H1 (cell line): Measurements from ENCODE around the gene ATOH8. TPM values are rescaled to one million over a fixed set of nuclear protein-coding genes. Genes with fewer than 3 reads are reported as not detected.

Experiments
- CTCF ChIA-PET: fragments of 300-600 bp; sonication (Branson Sonifier 250); formaldehyde crosslinking; loops from one replicate; lab custom pipeline; 2021; ENCODE audit not compliant: partially characterized antibody; lab: Charles Lee
- POLR2A ChIA-PET: fragments of 300-600 bp; sonication (Branson Sonifier 250); formaldehyde crosslinking; loops from one replicate; lab custom pipeline; 2021; ENCODE audit warnings: inconsistent platforms; ENCODE audit not compliant: partially characterized antibody; lab: Charles Lee
- DNase-seq, 2 experiments: peaks; one replicate each; pipeline versions ENCODE4 v3.0.0 to v3.0.0-alpha.2; 2010 to 2022; ENCODE audit warnings: low spot score in 2 of 2, low read depth in 1 of 2, mixed read lengths in 1 of 2
- FAIRE-seq: peaks from 2 replicates; lab custom pipeline; 2011; peaks lifted over from hg19 to GRCh38; lab: Jason Lieb, UNC
- H2AFZ ChIP-seq: 2 replicates; pipeline ENCODE4 v1.8.1; 2012; ENCODE audit warnings: low read length, inconsistent platforms
- H2AK5ac ChIP-seq: 2 replicates; pipeline ENCODE4 v1.6.1; 2013; ENCODE audit warnings: low read depth, low read length
- H2BK120ac ChIP-seq: replicated peaks from 2 replicates; pipeline ENCODE3; 2013; ENCODE audit warnings: low read depth, low read length, inconsistent platforms
- H2BK12ac ChIP-seq: 2 replicates; pipeline ENCODE4 v1.6.1; 2013; ENCODE audit warnings: low read depth, low read length
- H2BK15ac ChIP-seq: 2 replicates; pipeline ENCODE4 v1.6.1; 2013; ENCODE audit warnings: low read length
- H2BK20ac ChIP-seq: 2 replicates; pipeline ENCODE4 v1.6.1; 2013; ENCODE audit warnings: low read length
- H2BK5ac ChIP-seq: 2 replicates; pipeline ENCODE4 v1.6.1; 2013; ENCODE audit warnings: low read depth, low read length
- H3K14ac ChIP-seq: 2 replicates; pipeline ENCODE4 v1.6.1; 2013; ENCODE audit warnings: inconsistent platforms; ENCODE audit not compliant: insufficient read length
- H3K18ac ChIP-seq: 2 replicates; pipeline ENCODE4 v1.6.1; 2013; ENCODE audit warnings: low read length; ENCODE audit errors: extremely low read depth
- H3K23ac ChIP-seq: 2 replicates; pipeline ENCODE4 v1.6.1; 2013; ENCODE audit warnings: inconsistent platforms; ENCODE audit not compliant: insufficient read length
- H3K23me2 ChIP-seq: 2 replicates; pipeline ENCODE4 v1.6.1; 2013; ENCODE audit warnings: low read depth, low read length
- H3K27ac ChIP-seq: 2 replicates; pipeline ENCODE4 v1.6.1; 2011; ENCODE audit warnings: low read depth, low read length, inconsistent platforms
- H3K27me3 ChIP-seq, 4 experiments: replicated peaks in 1 of 4; 1 replicate in 1 of 4; 2 replicates in 3 of 4; pipeline versions ENCODE4 v1.6.1 to v1.8.1; 2011 to 2013; ENCODE audit warnings: low read length in 3 of 4, mild to moderate bottlenecking in 3 of 4, inconsistent platforms in 2 of 4, mixed read lengths in 2 of 4, moderate library complexity in 1 of 4; ENCODE audit not compliant: control insufficient read depth in 3 of 4, insufficient read depth in 3 of 4; ENCODE audit errors: extremely low read depth in 1 of 4
- H3K36me3 ChIP-seq, 4 experiments: 2 replicates each; pipeline versions ENCODE4 v1.6.1 to v1.8.1; 2011 to 2013; ENCODE audit warnings: mild to moderate bottlenecking in 4 of 4, low read length in 3 of 4, moderate library complexity in 2 of 4, control low read depth in 1 of 4, inconsistent platforms in 1 of 4; ENCODE audit not compliant: insufficient read depth in 4 of 4, control insufficient read depth in 2 of 4
- H3K4ac ChIP-seq: replicated peaks from 2 replicates; pipeline ENCODE3; 2013; ENCODE audit warnings: low read length, low read depth, mixed read lengths, inconsistent platforms; ENCODE audit not compliant: insufficient read length
- H3K4me1 ChIP-seq, 4 experiments: replicated peaks in 1 of 4; 1 replicate in 1 of 4; 2 replicates in 3 of 4; pipeline versions ENCODE4 v1.6.1 to v1.8.1; 2011 to 2013; ENCODE audit warnings: low read length in 3 of 4, inconsistent platforms in 2 of 4, mixed read lengths in 1 of 4; ENCODE audit not compliant: insufficient read depth in 4 of 4, control insufficient read depth in 3 of 4
- H3K4me2 ChIP-seq, 2 experiments: 2 replicates each; pipeline versions ENCODE4 v1.6.1 to v1.8.1; 2011 to 2013; ENCODE audit warnings: low read depth in 2 of 2, low read length in 2 of 2, control low read depth in 1 of 2, inconsistent platforms in 1 of 2, mild to moderate bottlenecking in 1 of 2; ENCODE audit not compliant: insufficient read depth in 1 of 2
- H3K4me3 ChIP-seq, 4 experiments: fragments of 200-600, 300-600 bp in 1 of 4; sonication (generic), shearing (Covaris generic), sonication (Bioruptor Twin) in 1 of 4; 2 replicates each; pipeline versions ENCODE4 v1.5.1 to v1.8.1; 2011 to 2016; ENCODE audit warnings: low read length in 4 of 4, low read depth in 3 of 4, control low read depth in 2 of 4, inconsistent platforms in 2 of 4, mild to moderate bottlenecking in 2 of 4, mixed read lengths in 1 of 4, moderate library complexity in 1 of 4; ENCODE audit not compliant: insufficient read depth in 2 of 4; ENCODE audit errors: extremely low read depth in 1 of 4
- H3K56ac ChIP-seq: replicated peaks from 2 replicates; pipeline ENCODE3; 2013; ENCODE audit warnings: low read depth, mild to moderate bottlenecking, mixed read lengths, low read length, inconsistent platforms; ENCODE audit not compliant: insufficient read length
- H3K79me1 ChIP-seq: 2 replicates; pipeline ENCODE4 v1.6.1; 2013; ENCODE audit warnings: low read depth, low read length, control low read depth
- H3K79me2 ChIP-seq, 2 experiments: 2 replicates each; pipeline versions ENCODE4 v1.6.1 to v1.8.1; 2012 to 2013; ENCODE audit warnings: low read length in 2 of 2, mild to moderate bottlenecking in 2 of 2, inconsistent platforms in 1 of 2; ENCODE audit not compliant: insufficient read depth in 2 of 2, control insufficient read depth in 1 of 2
- H3K9ac ChIP-seq, 4 experiments: replicated peaks in 1 of 4; 1 replicate in 1 of 4; 2 replicates in 3 of 4; pipeline versions ENCODE4 v1.6.1 to v1.8.1; 2011 to 2013; ENCODE audit warnings: low read depth in 3 of 4, low read length in 3 of 4, control low read depth in 2 of 4, mild to moderate bottlenecking in 2 of 4, moderate library complexity in 2 of 4, inconsistent platforms in 1 of 4; ENCODE audit errors: extremely low read depth in 1 of 4
- H3K9me3 ChIP-seq, 2 experiments: 2 replicates each; pipeline versions ENCODE4 v1.6.1 to v1.8.1; 2012 to 2013; ENCODE audit warnings: mild to moderate bottlenecking in 2 of 2, moderate library complexity in 2 of 2, control low read depth in 1 of 2, inconsistent platforms in 1 of 2, low read depth in 1 of 2, low read length in 1 of 2, mixed read lengths in 1 of 2; ENCODE audit not compliant: insufficient read depth in 2 of 2
- H4K20me1 ChIP-seq, 2 experiments: replicated peaks in 1 of 2; 2 replicates each; pipeline versions ENCODE3 to v1.8.1; 2011 to 2013; ENCODE audit warnings: inconsistent platforms in 2 of 2, low read length in 2 of 2, mild to moderate bottlenecking in 1 of 2; ENCODE audit not compliant: insufficient read depth in 2 of 2, control insufficient read depth in 1 of 2
- H4K5ac ChIP-seq: 2 replicates; pipeline ENCODE4 v1.6.1; 2013; ENCODE audit warnings: low read length, low read depth, mixed read lengths, inconsistent platforms; ENCODE audit not compliant: insufficient read length
- H4K8ac ChIP-seq: 2 replicates; pipeline ENCODE4 v1.8.0; 2013; ENCODE audit warnings: mild to moderate bottlenecking, moderate library complexity, low read length, inconsistent platforms; ENCODE audit not compliant: insufficient read depth; ENCODE audit errors: extremely low read depth
- H4K91ac ChIP-seq: replicated peaks from 2 replicates; pipeline ENCODE3; 2013; ENCODE audit warnings: low read length, mixed read lengths, inconsistent platforms; ENCODE audit not compliant: insufficient read length
- BRCA1 ChIP-seq: IDR thresholded peaks from 2 replicates; pipeline ENCODE4 v1.6.1; 2012; ENCODE audit warnings: low read depth, low read length, improper control_type of control experiment
- CEBPB ChIP-seq: IDR thresholded peaks from 2 replicates; pipeline ENCODE4 v1.6.1; 2012; ENCODE audit warnings: low read depth, low read length
- CTBP2 ChIP-seq: IDR thresholded peaks from 2 replicates; pipeline ENCODE4 v1.7.0; 2011; ENCODE audit warnings: borderline replicate concordance, mild to moderate bottlenecking, moderate library complexity, mixed read lengths, low read length; ENCODE audit not compliant: insufficient read depth, insufficient read length
- HDAC2 ChIP-seq, 2 experiments: fragments of 300-600 bp in 1 of 2; sonication (generic) in 1 of 2; IDR thresholded peaks; 2 replicates each; pipeline ENCODE4 v1.6.1; 2011 to 2012; ENCODE audit warnings: low read depth in 2 of 2, low read length in 2 of 2, mild to moderate bottlenecking in 2 of 2, moderate library complexity in 2 of 2, borderline replicate concordance in 1 of 2, inconsistent platforms in 1 of 2
- JUND ChIP-seq: IDR thresholded peaks from 2 replicates; pipeline ENCODE4 v1.6.1; 2011; ENCODE audit warnings: mild to moderate bottlenecking, improper control_type of control experiment, low read length
- KDM1A ChIP-seq: fragments of 200-600, 300-600 bp; sonication (generic); IDR thresholded peaks from 2 replicates; pipeline ENCODE4 v1.7.1; 2016; ENCODE audit warnings: mild to moderate bottlenecking, low read length, borderline replicate concordance
- KDM4A ChIP-seq: IDR thresholded peaks from one replicate; pipeline ENCODE4 v1.7.1; 2012; ENCODE audit warnings: low read depth, mild to moderate bottlenecking, moderate library complexity, low read length, inconsistent platforms; ENCODE audit not compliant: severe bottlenecking
- NRF1 ChIP-seq: IDR thresholded peaks from 2 replicates; pipeline ENCODE4 v1.6.1; 2011; ENCODE audit warnings: mild to moderate bottlenecking, low read depth, low read length, improper control_type of control experiment
- SP4 ChIP-seq: IDR thresholded peaks from 2 replicates; pipeline ENCODE4 v1.6.1; 2012; ENCODE audit warnings: low read length, inconsistent platforms
- SRF ChIP-seq: IDR thresholded peaks from 2 replicates; pipeline ENCODE4 v1.6.1; 2011; ENCODE audit warnings: mild to moderate bottlenecking, low read depth, low read length, moderate library complexity
- SUZ12 ChIP-seq: fragments of 200-600 bp; sonication (generic); IDR thresholded peaks from 2 replicates; pipeline ENCODE4 v1.6.1; 2012; ENCODE audit warnings: mild to moderate bottlenecking, inconsistent platforms, low read length, moderate library complexity, mixed read lengths
- TAF7 ChIP-seq: optimal IDR thresholded peaks from 2 replicates; pipeline ENCODE3; 2011; ENCODE audit warnings: low read depth, mild to moderate bottlenecking, inconsistent platforms, low read length, moderate library complexity, borderline replicate concordance
- TCF12 ChIP-seq: IDR thresholded peaks from 2 replicates; pipeline ENCODE4 v1.6.1; 2011; ENCODE audit warnings: low read depth, mild to moderate bottlenecking, low read length
- WGBS, 2 experiments: shearing (Covaris generic) in 1 of 2; methylation state at CpG; one replicate each; pipeline versions ENCODE4 v1.1.6 to v1.1.7; 2013 to 2015; ENCODE audit warnings: low lambda C conversion rate in 2 of 2, mixed read lengths in 2 of 2, inconsistent platforms in 1 of 2, low coverage in 1 of 2, missing lambda C conversion rate in 1 of 2; ENCODE audit not compliant: insufficient replicate concordance in 2 of 2, insufficient coverage in 1 of 2, insufficient read length in 1 of 2; ENCODE audit errors: extremely low coverage in 1 of 2, missing lambda C conversion rate in 1 of 2; 5-methylcytosine and 5-hydroxymethylcytosine counted together
- polyA plus RNA-seq, 7 experiments: library from polyadenylated mRNA; depleted of rRNA in 3 of 7; stranded (reverse) in 5 of 7; unstranded in 2 of 7; fragments of >200 nt in 5 of 7; fragments of 200-250 nt in 2 of 7; gene quantifications; 1 replicate in 5 of 7; 2 replicates in 1 of 7; 4 replicates in 1 of 7; pipeline versions ENCODE4 v1.2.1 to v1.2.3, GENCODE V29; 2011 to 2013; ENCODE audit warnings: missing spikeins in 2 of 7, mixed read lengths in 2 of 7
- total RNA-seq: library from RNA; stranded (reverse); fragmentation: NEBNext Ultra II Directional; extraction: Animal tissue kit (Norgen Biotek cat#: 25700); gene quantifications from 2 replicates; pipeline ENCODE4 v1.2.1, GENCODE V29; 2021

Gene ATOH8
- total and polyA plus RNA-seq, 2 of the 8 experiments (the other 6 are each of a cell fraction or from before 2014, with no cell fraction given): 0.50 to 0.53 TPM

DNA sequence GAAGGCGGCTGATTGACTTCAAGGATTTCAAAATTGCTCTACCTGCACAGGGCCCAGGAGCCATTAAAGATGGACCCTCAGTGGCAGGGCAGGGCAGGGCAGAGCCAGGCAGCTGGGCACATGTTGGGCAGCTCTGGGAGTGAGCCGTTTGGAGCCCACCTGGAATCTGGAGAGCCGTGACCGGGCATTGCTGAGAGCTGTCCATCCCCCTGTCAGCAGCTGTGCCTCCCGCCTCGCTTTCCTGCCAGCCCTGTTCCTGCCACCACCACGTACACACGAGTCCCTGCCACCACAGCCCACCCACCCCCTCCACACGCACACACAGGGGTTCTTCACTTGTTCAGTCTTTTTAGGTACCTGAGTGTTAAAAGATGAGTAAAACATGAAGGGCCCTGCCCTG is 22.9 kb downstream of the ATOH8 start:
- no peaks in the 10 kb centered on the region for H3K36me3 ChIP-seq
- no peaks in the 10 kb centered on the region for H3K9me3 ChIP-seq
- ChIA-PET POLR2A (interaction anchor here (1.9 kb wide), 1 partner anchor 8 kb away, joined by 5 read pairs; no protein-coding TSS in a partner anchor), CTCF (interaction anchor here (1.0 to 47.8 kb wide), 9 partner anchors 2 to 69 kb away, joined by 3 to 986 read pairs (median 6); partner anchors contain the start of gene ATOH8)
- no peak overlapping the region for H2BK12ac ChIP-seq
- H3K14ac ChIP-seq: no peak overlapping the region
- no peak overlapping the region for H3K4ac ChIP-seq
- no peak overlapping the region for H3K4me3 ChIP-seq
- H2AK5ac ChIP-seq: no peak overlapping the region
- no peak overlapping the region for H3K9ac ChIP-seq
- H4K91ac ChIP-seq: no peak overlapping the region
- no peak for DNase-seq
- no peak overlapping the region for H3K18ac ChIP-seq
- H2BK5ac ChIP-seq: no peak overlapping the region
- no peaks in the 10 kb centered on the region for H3K79me2 ChIP-seq
- no peak overlapping the region for H3K23ac ChIP-seq
- no peak for TF ChIP-seq BRCA1
- no peak for TF ChIP-seq SUZ12
- no peak for TF ChIP-seq JUND
- no peak for TF ChIP-seq SRF
- TF ChIP-seq TAF7: no peak
- TF ChIP-seq NRF1: no peak
- no peak for TF ChIP-seq CTBP2
- no peak for TF ChIP-seq HDAC2 (IDR thresholded peaks at IDR 0.05; ENCODE audit: borderline replicate concordance in 1 of 2, low read depth in 2 of 2, low read length in 2 of 2)
- TF ChIP-seq KDM1A: no peak
- no peak for TF ChIP-seq CEBPB
- no peak for TF ChIP-seq SP4
- no peak for TF ChIP-seq TCF12
- no peak for TF ChIP-seq KDM4A
- no peaks in the 10 kb centered on the region for H3K79me1 ChIP-seq
- H2BK20ac ChIP-seq: no peak overlapping the region
- H4K5ac ChIP-seq: no peak overlapping the region
- H2AFZ ChIP-seq: no peak overlapping the region
- peaks cover 0 to 12% (median 8%) of the 10 kb centered on the region in 4 experiments; a peak in 6 of 7 replicates for H3K4me1 ChIP-seq
- H3K23me2 ChIP-seq: no peaks in the 10 kb centered on the region
- H3K4me2 ChIP-seq: no peak overlapping the region
- no peak overlapping the region for H3K27ac ChIP-seq
- WGBS, 2 experiments: 78% methylated on average over 9 of the region's 9 CpGs; no CpG with 5 or more reads in 1 of the 2 experiments
- no peak overlapping the region for H2BK15ac ChIP-seq
- H3K27me3 ChIP-seq: peaks cover 0 to 11% (median 8%) of the 10 kb centered on the region in 4 experiments; a peak in 6 of 7 replicates
- H4K20me1 ChIP-seq: no peaks in the 10 kb centered on the region
- H2BK120ac ChIP-seq: no peak overlapping the region
- H4K8ac ChIP-seq: no peak overlapping the region
- H3K56ac ChIP-seq: no peak overlapping the region
- no peak for FAIRE-seq
